ENCODE measurements around the gene COP1.

The COP1 gene

DNA sequence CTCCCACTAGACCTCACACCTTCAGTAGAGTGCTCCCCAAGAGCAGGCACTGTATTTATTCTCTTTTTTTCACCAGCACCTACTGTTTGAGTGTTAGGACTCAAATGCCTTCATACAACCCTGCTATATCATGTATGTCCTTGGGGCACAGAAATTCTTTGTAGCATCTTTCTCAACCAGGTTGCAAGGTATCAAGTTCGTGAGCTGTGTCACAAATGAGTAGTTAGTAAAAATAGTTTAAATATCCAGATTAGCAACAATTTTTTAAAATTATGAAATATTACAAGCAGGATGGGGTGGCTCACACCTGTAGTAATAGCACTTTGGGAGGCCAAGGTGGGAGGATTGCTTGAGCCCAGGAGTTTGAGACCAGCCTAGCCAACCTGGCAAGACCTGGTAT lies 311.1 kb downstream of the COP1 start:
- POLR2A ChIA-PET (ENCODE audit: low non-redundant PET): no interaction called here
- no peak for TF ChIP-seq CTCF (conservative IDR thresholded peaks at IDR 0.05; ENCODE audit: low read depth)
- H3K27ac ChIP-seq: no peak overlapping the region
- CTCF ChIA-PET: interaction anchor here (0.7 kb wide), 1 partner anchor 749 kb away, joined by 4 read pairs; no protein-coding TSS in a partner anchor
- no peak for DNase-seq (ENCODE audit: low spot score)

All from RWPE1 (cell line).